ENCODE data around the gene BFAR. TPM values are rescaled to one million over a fixed set of nuclear protein-coding genes. Genes with fewer than 3 reads are reported as not detected.
A peak's percentile ranks its signal among the peaks of the same experiment; 100 is the strongest.

BFAR gene
- total RNA-seq, 6 experiments from 2014 or later: 17.4 to 31.2 (median 22.9) TPM

GRCh38 chr16:14669776-14670175 lies 37.0 kb downstream of the BFAR start:
- Histone ChIP-seq H3K27ac (no peak overlapping the region), H3K9me3 (no peaks in the 10 kb centered on the region), H3K4me1 (peaks cover 0 to 17% (median 3%) of the 10 kb centered on the region in 4 donors), H3K4me3 (no peak overlapping the region), H3K27me3 (no peaks in the 10 kb centered on the region), H3K36me3 (peaks cover 0 to 33% (median 9%) of the 10 kb centered on the region in 4 donors)
- TF ChIP-seq POLR2A (IDR thresholded peaks at IDR 0.05): no peak
- peak in 1 of 4 donors; percentile 7 for TF ChIP-seq CTCF (IDR thresholded peaks at IDR 0.05)
- intact Hi-C loops (cut with DNase I): no loop called here
- no CpG with 5 or more reads among the region's 4 CpGs for WGBS (ENCODE audit: insufficient coverage, low coverage, low lambda C conversion rate, missing lambda C conversion rate)
- ATAC-seq: peak; percentile 26 to 70 (median 40)
- DNase-seq: peak in 2 of 3 donors; percentile 50 to 60

GRCh38 chr16:14672403-14672971 lies 39.7 kb downstream of the BFAR start:
- H3K4me1 ChIP-seq: peaks cover 0 to 15% (median 3%) of the 10 kb centered on the region in 4 donors
- 45% methylated on average over 7 of the region's 7 CpGs for WGBS (ENCODE audit: insufficient coverage, low coverage, low lambda C conversion rate, missing lambda C conversion rate)
- H3K9me3 ChIP-seq: no peaks in the 10 kb centered on the region
- DNase-seq (no peak), ATAC-seq (peak; percentile 69 to 81 (median 74))
- no peak overlapping the region for H3K27ac ChIP-seq
- intact Hi-C loops (cut with DNase I): no loop called here
- H3K4me3 ChIP-seq: no peak overlapping the region
- no peaks in the 10 kb centered on the region for H3K27me3 ChIP-seq
- H3K36me3 ChIP-seq: peaks cover 0 to 10% (median 0%) of the 10 kb centered on the region in 4 donors
- TF ChIP-seq CTCF (IDR thresholded peaks at IDR 0.05) (no peak), POLR2A (IDR thresholded peaks at IDR 0.05) (no peak)

GRCh38 chr16:14676633-14677032 lies 43.9 kb downstream of the BFAR start:
- intact Hi-C loops (cut with DNase I): no loop called here

GRCh38 chr16:14677627-14678026 lies 44.9 kb downstream of the BFAR start:
- WGBS (ENCODE audit: insufficient coverage, low coverage, low lambda C conversion rate, missing lambda C conversion rate): 86% methylated on average over 4 of the region's 5 CpGs
- Histone ChIP-seq H3K4me1 (peaks cover 0 to 3% (median under 1%) of the 10 kb centered on the region in 4 donors), H3K27ac (no peak overlapping the region), H3K9me3 (no peaks in the 10 kb centered on the region), H3K4me3 (no peak overlapping the region), H3K36me3 (no peaks in the 10 kb centered on the region), H3K27me3 (no peaks in the 10 kb centered on the region)
- no peak for ATAC-seq
- no peak for DNase-seq
- TF ChIP-seq CTCF (IDR thresholded peaks at IDR 0.05): no peak
- TF ChIP-seq POLR2A (IDR thresholded peaks at IDR 0.05): no peak
- intact Hi-C loops (cut with DNase I): no loop called here

More at GRCh38 chr16:14676633-14677032, 43.9 kb downstream of the BFAR start:
- no peaks in the 10 kb centered on the region for H3K9me3 ChIP-seq
- no peaks in the 10 kb centered on the region for H3K36me3 ChIP-seq
- H3K27me3 ChIP-seq: no peaks in the 10 kb centered on the region
- 67% methylated on average over 3 of the region's 3 CpGs for WGBS (ENCODE audit: insufficient coverage, low coverage, low lambda C conversion rate, missing lambda C conversion rate)
- DNase-seq (no peak), ATAC-seq (no peak)
- no peak overlapping the region for H3K27ac ChIP-seq
- H3K4me3 ChIP-seq: no peak overlapping the region
- peaks cover 0 to 10% (median 3%) of the 10 kb centered on the region in 4 donors for H3K4me1 ChIP-seq
- no peak for TF ChIP-seq CTCF (IDR thresholded peaks at IDR 0.05)
- TF ChIP-seq POLR2A (IDR thresholded peaks at IDR 0.05): no peak

Measured in right lobe of liver (tissue), 6 donors.